ENCODE results near the gene DLL4. TPM values are rescaled to one million over a fixed set of nuclear protein-coding genes. Genes with fewer than 3 reads are reported as not detected.
A peak's percentile ranks its signal among the peaks of the same experiment; 100 is the strongest.

DLL4 gene
- total and polyA plus RNA-seq, 4 donors = 0.20 to 28.4 (median 5.0) TPM

DNA sequence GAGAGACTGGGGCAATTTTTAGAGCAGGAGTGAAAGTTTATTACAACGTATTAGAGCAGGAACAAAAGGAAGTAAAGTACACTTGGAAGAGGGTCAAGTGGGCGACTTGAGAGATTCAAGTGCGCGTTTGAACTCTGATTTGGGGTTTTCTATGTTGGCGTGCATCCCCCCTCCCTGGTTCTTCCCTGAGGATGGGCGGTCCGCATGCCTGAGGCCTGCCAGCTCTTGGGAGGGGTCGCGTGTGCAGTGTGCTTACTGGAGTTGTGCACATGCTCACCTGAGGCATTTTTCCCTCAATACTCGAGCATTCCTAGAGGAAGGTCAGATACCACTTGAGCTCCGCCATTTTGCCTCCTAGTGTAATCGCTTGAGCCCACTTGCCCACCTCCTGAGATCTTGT lies 13.7 kb downstream of the DLL4 start:
- H3K27ac ChIP-seq (ENCODE audit: low read depth in 1 of 2, low read length in 2 of 2) = no peak overlapping the region
- H3K4me1 ChIP-seq (ENCODE audit: control insufficient read depth in 1 of 2, insufficient read depth in 2 of 2, low read length in 2 of 2) = no peaks in the 10 kb centered on the region
- H3K36me3 ChIP-seq (ENCODE audit: control insufficient read depth in 1 of 2, insufficient read depth in 2 of 2, low read length in 1 of 2) = no peaks in the 10 kb centered on the region
- intact Hi-C loops (cut with DNase I) = loop anchor here in 1 of 2 donors (5.0 kb wide), 3 partner anchors 36 to 74 kb away; no protein-coding TSS in a partner anchor
- H3K9me3 ChIP-seq (ENCODE audit: control insufficient read depth, low read length) = no peaks in the 10 kb centered on the region
- no peak for ATAC-seq (ENCODE audit: low FRiP score)
- no peaks in the 10 kb centered on the region for H3K27me3 ChIP-seq (ENCODE audit: control insufficient read depth in 1 of 2, insufficient read depth in 2 of 2, low read length in 1 of 2)
- DNase-seq = no peak
- WGBS, 2 donors = 90 to 91% methylated on average over 12 of the region's 12 CpGs
- no peak overlapping the region for H3K4me3 ChIP-seq (ENCODE audit: low read length in 2 of 2)

DNA sequence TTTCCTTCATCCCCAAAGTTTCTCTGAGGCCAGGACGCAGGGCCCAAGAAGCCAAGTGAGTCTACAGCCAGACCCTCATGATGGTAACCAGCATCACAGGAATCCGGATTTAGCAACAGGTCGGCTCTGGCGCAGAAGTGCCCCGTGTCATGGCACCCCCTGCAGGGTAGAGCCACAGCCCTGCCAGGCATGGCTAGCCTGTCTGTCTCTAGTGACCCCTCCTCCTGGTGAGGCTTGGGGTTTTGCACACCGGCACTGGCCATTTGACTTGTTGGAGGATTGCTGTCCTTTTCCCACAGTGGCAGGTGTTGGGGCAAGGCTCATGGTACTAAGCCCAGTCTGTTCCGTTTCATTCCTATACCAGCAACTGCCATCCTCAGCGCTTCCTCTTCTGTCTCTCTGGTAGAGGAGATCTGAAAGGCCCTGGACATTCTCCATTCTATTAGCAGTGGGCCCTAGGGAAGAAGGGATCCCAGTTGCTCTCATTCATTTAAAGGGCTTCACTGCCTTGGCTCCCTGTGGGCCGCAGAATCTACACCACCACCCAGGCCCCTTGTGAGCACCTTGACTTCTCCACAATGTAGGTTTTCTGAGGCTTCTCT lies 14.7 kb downstream of the DLL4 start:
- 93 to 97% methylated on average over 8 to 9 of the region's 9 CpGs for WGBS, 2 donors
- intact Hi-C loops (cut with DNase I) = loop anchor here in 1 of 2 donors (5.0 kb wide), 3 partner anchors 37 to 73 kb away; no protein-coding TSS in a partner anchor
- no peaks in the 10 kb centered on the region for H3K27me3 ChIP-seq (ENCODE audit: control insufficient read depth in 1 of 2, insufficient read depth in 2 of 2, low read length in 1 of 2)
- H3K9me3 ChIP-seq (ENCODE audit: control insufficient read depth, low read length) = no peaks in the 10 kb centered on the region
- ATAC-seq (ENCODE audit: low FRiP score) (no peak), DNase-seq (no peak)
- no peak overlapping the region for H3K4me3 ChIP-seq (ENCODE audit: low read length in 2 of 2)
- H3K4me1 ChIP-seq (ENCODE audit: control insufficient read depth in 1 of 2, insufficient read depth in 2 of 2, low read length in 2 of 2) = no peaks in the 10 kb centered on the region
- no peaks in the 10 kb centered on the region for H3K36me3 ChIP-seq (ENCODE audit: control insufficient read depth in 1 of 2, insufficient read depth in 2 of 2, low read length in 1 of 2)
- no peak overlapping the region for H3K27ac ChIP-seq (ENCODE audit: low read depth in 1 of 2, low read length in 2 of 2)

DNA sequence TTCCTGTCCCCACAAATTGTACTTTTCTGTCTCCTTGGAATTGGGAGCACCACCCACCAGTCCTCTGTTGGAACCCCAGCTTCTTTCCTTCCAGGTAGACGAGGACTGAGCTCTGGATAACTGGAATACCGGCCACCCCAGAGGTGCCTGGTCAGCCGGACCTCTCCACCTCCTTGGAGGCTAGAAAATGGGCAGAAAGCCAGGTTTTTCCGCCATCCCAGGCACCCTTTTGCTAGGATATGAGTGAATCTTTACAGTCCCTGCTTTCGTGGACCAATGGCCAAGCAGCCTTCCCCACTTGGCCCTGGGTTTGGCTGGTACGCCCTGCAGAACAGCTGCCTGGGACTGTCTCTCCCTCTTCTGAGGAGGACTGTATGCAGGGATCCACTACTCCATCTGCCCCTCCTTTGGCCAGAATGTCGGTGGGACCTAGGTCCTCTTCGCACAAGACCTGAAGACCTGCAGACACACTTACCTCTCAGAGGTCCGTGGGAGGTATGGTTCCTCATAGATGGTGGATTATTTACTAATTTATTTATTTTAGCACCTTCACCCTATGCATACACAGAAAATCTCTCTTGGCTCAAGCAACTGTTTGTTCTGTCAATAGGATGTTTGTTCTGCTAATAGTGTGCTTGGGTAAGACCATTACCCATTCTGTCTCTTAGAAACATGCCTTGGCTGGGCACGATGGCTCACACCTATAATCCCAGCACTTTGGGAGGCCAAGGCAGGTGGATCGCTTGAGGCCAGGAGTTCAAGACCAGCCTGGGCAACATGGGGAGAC lies 15.6 kb downstream of the DLL4 start:
- H3K27ac ChIP-seq (ENCODE audit: low read depth in 1 of 2, low read length in 2 of 2) = no peak overlapping the region

DNA sequence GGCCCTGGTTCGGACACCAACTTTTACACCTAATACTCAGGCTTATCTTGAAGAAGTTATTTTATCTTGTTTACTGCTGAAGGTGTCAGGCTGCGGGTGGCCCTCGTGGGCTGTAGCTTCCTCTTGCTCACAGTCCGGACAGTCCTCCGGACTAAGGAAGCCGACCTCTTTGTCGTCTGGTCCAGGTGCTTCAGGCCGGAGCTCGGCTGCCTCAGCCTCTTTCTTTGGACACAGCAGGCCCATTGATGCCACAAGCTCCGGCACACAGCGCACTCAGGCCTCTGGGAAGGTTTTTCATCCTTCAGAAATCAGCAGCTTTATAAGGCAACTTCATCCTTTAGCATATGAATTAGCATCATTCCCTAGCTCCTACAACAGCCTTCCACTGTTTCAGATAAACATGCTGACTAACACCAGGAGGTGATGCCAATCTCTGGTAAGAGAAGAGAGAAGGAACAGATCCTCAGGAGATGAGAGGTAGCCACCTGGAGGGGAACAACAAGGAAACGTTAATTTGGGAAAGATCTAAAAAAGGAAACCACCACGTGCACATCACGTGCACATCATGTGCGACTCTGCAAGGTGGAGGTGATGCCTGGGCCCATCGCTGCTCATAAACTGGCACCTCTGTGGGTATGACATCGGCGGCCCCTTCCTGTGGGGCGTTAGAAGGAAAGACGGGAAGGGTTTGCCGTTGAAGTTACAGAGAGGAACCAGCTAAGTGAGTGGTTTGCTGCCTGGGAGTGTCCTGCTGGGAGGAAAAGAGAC lies 19.8 kb downstream of the DLL4 start:
- ATAC-seq (ENCODE audit: low FRiP score) (no peak), DNase-seq (no peak)
- no peak overlapping the region for H3K27ac ChIP-seq (ENCODE audit: low read depth in 1 of 2, low read length in 2 of 2)
- intact Hi-C loops (cut with DNase I) = no loop called here
- WGBS, 2 donors = 85 to 87% methylated on average over 21 of the region's 21 CpGs
- no peaks in the 10 kb centered on the region for H3K9me3 ChIP-seq (ENCODE audit: control insufficient read depth, low read length)
- no peak overlapping the region for H3K4me3 ChIP-seq (ENCODE audit: low read length in 2 of 2)
- no peaks in the 10 kb centered on the region for H3K27me3 ChIP-seq (ENCODE audit: control insufficient read depth in 1 of 2, insufficient read depth in 2 of 2, low read length in 1 of 2)
- H3K36me3 ChIP-seq (ENCODE audit: control insufficient read depth in 1 of 2, insufficient read depth in 2 of 2, low read length in 1 of 2) = no peaks in the 10 kb centered on the region
- H3K4me1 ChIP-seq (ENCODE audit: control insufficient read depth in 1 of 2, insufficient read depth in 2 of 2, low read length in 2 of 2) = no peaks in the 10 kb centered on the region

More for the DNA sequence above, 15.6 kb downstream of the DLL4 start:
- WGBS, 2 donors = 94 to 97% methylated on average over 11 of the region's 11 CpGs
- Histone ChIP-seq H3K9me3 (ENCODE audit: control insufficient read depth, low read length) (no peaks in the 10 kb centered on the region), H3K4me1 (ENCODE audit: control insufficient read depth in 1 of 2, insufficient read depth in 2 of 2, low read length in 2 of 2) (no peaks in the 10 kb centered on the region), H3K36me3 (ENCODE audit: control insufficient read depth in 1 of 2, insufficient read depth in 2 of 2, low read length in 1 of 2) (no peaks in the 10 kb centered on the region), H3K4me3 (ENCODE audit: low read length in 2 of 2) (no peak overlapping the region), H3K27me3 (ENCODE audit: control insufficient read depth in 1 of 2, insufficient read depth in 2 of 2, low read length in 1 of 2) (no peaks in the 10 kb centered on the region)
- intact Hi-C loops (cut with DNase I) = loop anchor here in 1 of 2 donors (5.0 kb wide), 3 partner anchors 37 to 73 kb away; no protein-coding TSS in a partner anchor
- ATAC-seq (ENCODE audit: low FRiP score) (no peak), DNase-seq (peak in 1 of 2 donors; percentile 33)

- ATAC-seq (ENCODE audit: low FRiP score) = no peak
- intact Hi-C loops (cut with DNase I) = loop anchor here in 1 of 2 donors (5.0 kb wide), 1 partner anchor 38 kb away; no protein-coding TSS in a partner anchor
Measured at GRCh38 chr15:40949756-40950207, 20.6 kb downstream of the DLL4 start.

GRCh38 chr15:40951764-40952163 lies 22.6 kb downstream of the DLL4 start:
- DNase-seq (no peak), ATAC-seq (ENCODE audit: low FRiP score) (no peak)
- Histone ChIP-seq H3K27me3 (ENCODE audit: control insufficient read depth in 1 of 2, insufficient read depth in 2 of 2, low read length in 1 of 2) (no peaks in the 10 kb centered on the region), H3K9me3 (ENCODE audit: control insufficient read depth, low read length) (no peaks in the 10 kb centered on the region), H3K27ac (ENCODE audit: low read depth in 1 of 2, low read length in 2 of 2) (no peak overlapping the region), H3K4me1 (ENCODE audit: control insufficient read depth in 1 of 2, insufficient read depth in 2 of 2, low read length in 2 of 2) (peaks cover 0 to 1% of the 10 kb centered on the region in 2 donors), H3K4me3 (ENCODE audit: low read length in 2 of 2) (no peak overlapping the region), H3K36me3 (ENCODE audit: control insufficient read depth in 1 of 2, insufficient read depth in 2 of 2, low read length in 1 of 2) (no peaks in the 10 kb centered on the region)
- intact Hi-C loops (cut with DNase I) = loop anchor here in 1 of 2 donors (5.0 kb wide), 1 partner anchor 36 kb away; no protein-coding TSS in a partner anchor
- 90 to 93% methylated on average over 4 of the region's 4 CpGs for WGBS, 2 donors

More at GRCh38 chr15:40949756-40950207, 20.6 kb downstream of the DLL4 start:
- H3K27ac ChIP-seq (ENCODE audit: low read depth in 1 of 2, low read length in 2 of 2) = no peak overlapping the region
- no peaks in the 10 kb centered on the region for H3K27me3 ChIP-seq (ENCODE audit: control insufficient read depth in 1 of 2, insufficient read depth in 2 of 2, low read length in 1 of 2)
- no peak overlapping the region for H3K4me3 ChIP-seq (ENCODE audit: low read length in 2 of 2)
- H3K9me3 ChIP-seq (ENCODE audit: control insufficient read depth, low read length) = no peaks in the 10 kb centered on the region
- no peaks in the 10 kb centered on the region for H3K36me3 ChIP-seq (ENCODE audit: control insufficient read depth in 1 of 2, insufficient read depth in 2 of 2, low read length in 1 of 2)
- no peak for DNase-seq
- no peaks in the 10 kb centered on the region for H3K4me1 ChIP-seq (ENCODE audit: control insufficient read depth in 1 of 2, insufficient read depth in 2 of 2, low read length in 2 of 2)
- 60 to 64% methylated on average over 7 of the region's 7 CpGs for WGBS, 2 donors

DNA sequence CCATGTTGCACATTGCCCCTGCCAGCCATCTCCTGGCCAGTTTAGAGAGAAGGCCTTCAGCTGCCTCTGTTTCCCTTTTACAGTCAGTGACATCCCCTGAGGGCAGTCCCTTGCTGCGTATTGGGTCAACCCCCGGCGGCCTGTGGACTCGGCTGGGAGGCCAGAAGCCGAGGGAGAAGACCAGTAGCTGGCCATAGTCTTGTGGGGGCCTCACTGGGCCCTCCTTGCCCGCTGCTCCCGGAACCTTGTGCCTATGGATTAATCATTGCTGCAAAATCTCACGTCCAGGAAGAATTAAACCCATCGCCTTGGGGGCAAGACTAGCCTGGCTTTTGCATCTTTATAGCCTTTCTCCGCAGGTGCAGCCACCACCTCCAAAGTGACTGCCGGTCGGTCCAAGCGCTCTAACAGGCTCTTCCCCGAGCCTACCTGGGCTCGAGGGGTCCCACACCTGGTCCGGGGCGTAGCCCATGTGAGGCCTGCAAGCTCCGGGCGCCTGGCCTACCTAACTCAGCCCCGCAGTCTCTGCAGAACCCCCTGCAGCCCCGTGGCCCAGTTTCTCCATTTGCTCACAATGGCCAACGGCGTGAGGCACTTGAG lies 23.3 kb downstream of the DLL4 start:
- Histone ChIP-seq H3K4me3 (ENCODE audit: low read length in 2 of 2) (peak overlapping the region; percentile 17 to 42), H3K4me1 (ENCODE audit: control insufficient read depth in 1 of 2, insufficient read depth in 2 of 2, low read length in 2 of 2) (peaks cover 0 to 2% of the 10 kb centered on the region in 2 donors), H3K36me3 (ENCODE audit: control insufficient read depth in 1 of 2, insufficient read depth in 2 of 2, low read length in 1 of 2) (no peaks in the 10 kb centered on the region), H3K9me3 (ENCODE audit: control insufficient read depth, low read length) (no peaks in the 10 kb centered on the region), H3K27me3 (ENCODE audit: control insufficient read depth in 1 of 2, insufficient read depth in 2 of 2, low read length in 1 of 2) (no peaks in the 10 kb centered on the region), H3K27ac (ENCODE audit: low read depth in 1 of 2, low read length in 2 of 2) (peak overlapping the region in 1 of 2 donors; percentile 62)
- intact Hi-C loops (cut with DNase I) = loop anchor here in 1 of 2 donors (5.0 kb wide), 1 partner anchor 35 kb away; no protein-coding TSS in a partner anchor
- 49 to 52% methylated on average over 23 of the region's 23 CpGs for WGBS, 2 donors
- ATAC-seq (ENCODE audit: low FRiP score) = no peak
- DNase-seq = no peak
